ENCODE measurements around the gene ZNF675.
"Not testable (repeated sequence)": the region's sequence is repeated elsewhere in the genome, so short reads cannot be mapped to it uniquely, and the experiment has no call there.

Gene ZNF675

DNA sequence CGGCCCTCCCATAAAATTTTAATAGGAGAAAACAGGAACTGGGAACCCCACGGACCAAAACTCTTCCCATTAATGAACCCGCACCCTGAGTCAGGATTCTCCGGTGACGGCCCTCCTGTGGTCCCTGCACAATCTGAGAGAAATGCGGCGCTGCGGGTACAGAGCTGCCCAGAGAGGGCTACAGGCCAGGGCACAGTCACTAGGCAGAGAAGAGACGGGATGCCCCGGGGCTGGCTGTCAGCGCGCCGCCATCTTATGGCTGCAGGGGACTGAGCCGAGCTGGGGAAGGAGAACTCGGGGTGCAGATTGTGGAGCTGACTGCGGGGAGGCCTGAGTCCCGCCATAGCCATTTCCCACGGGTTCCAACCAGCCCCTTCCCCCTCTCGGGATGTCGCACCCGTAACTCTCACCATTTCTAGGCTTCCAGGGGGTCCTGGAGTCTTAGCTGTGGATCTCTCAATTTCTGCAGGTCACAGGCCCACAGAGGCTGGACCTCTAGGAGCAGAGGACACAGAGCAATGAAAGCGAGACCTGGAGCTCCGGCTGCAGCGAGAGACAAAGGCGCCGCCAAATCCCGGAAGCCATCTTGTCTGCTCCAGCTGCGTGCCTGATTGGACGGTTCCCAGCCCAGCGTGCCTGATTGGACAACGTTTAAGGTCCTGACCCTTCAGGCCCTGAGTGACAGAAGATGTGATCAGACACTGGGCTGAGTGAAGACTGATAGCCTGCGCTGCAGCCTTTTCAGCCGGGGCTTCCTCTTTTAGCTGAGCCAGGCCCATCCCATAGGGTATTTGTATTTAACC lies at the start of gene ZNF675:
Gene ZNF675 (minus strand): TSS at position 592 of the 803 bp plus-strand sequence. CDS start 179 bp downstream, at position 413.
- DNase-seq: peak; percentile 60

DNA sequence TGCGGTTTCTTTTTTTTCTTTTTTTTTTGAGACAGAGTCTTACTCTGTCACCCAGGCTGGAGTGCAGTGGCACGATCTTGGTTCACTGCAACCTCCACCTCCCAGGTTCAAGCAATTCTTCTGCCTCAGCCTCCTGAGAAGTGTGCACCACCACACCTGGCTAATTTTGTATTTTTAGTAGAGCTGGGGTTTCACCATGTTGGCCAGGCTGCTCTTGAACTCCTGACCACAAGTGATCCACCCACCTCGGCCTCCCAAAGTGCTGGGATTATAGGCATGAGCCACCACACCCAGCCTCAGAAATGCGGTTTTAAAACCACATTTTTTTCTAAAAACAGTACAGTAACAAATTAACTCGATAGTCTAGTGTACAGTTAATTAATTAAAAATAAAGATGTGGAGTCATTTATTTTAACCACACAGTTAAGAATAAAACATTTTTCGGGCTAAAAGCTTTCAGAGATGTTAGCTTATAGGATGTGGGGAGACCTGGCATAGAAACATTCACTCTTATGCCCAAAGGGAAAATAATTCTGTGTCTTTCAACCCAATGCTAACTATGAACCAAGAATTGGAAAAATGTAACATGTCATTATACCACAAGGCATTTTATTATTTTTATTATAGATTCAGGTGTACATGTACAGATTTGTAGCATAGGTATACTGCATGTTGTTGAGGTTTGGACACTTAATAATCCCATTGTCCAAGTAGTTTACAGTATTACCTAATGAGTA lies 43.9 kb upstream of the ZNF675 start:
- DNase-seq: not testable (repeated sequence)

GRCh38 chr19:23724161-23724560 lies 37.1 kb upstream of the ZNF675 start:
- DNase-seq: not testable (repeated sequence)

- DNase-seq: no peak
These were observed 31.8 kb upstream of the ZNF675 start for GRCh38 chr19:23718802-23719201.

DNA sequence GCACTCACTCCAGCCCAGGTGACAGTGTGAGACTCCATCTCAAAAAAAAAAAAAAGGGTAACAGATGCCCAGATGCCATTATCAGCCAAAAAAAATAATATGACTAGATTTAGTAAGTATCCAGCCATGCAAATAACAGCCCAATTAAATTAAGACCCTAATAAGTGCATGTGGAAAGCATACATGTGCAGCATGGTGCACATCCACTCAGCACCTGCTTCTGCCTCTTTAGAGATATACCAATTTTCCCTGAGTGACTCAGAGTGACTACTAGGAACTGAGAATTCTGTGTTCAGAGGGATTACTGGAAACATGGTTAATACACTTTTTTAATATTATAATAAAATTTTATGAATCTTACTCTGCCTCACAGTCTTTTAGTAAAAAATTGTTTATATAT lies 29.8 kb upstream of the ZNF675 start:
- DNase-seq: no peak

DNA sequence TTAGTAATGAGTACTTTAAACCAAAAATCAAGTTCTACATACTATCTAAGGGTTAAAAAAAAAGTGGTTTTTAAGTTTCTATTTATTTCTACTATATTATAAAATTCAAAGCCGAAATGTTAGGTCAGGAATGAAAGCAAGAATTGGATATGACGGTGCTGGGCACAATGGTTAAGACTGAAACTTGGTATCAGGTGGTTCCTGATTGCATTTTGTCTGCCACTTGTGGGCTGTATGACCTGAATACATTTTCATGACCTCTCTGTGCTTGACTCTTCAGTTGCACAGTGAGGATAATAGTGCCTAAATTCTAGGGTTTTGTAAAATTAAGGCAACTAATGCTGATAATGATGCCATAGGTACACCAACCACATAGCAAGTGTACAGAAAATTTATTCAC lies 22.3 kb upstream of the ZNF675 start:
- no peak for DNase-seq

DNA sequence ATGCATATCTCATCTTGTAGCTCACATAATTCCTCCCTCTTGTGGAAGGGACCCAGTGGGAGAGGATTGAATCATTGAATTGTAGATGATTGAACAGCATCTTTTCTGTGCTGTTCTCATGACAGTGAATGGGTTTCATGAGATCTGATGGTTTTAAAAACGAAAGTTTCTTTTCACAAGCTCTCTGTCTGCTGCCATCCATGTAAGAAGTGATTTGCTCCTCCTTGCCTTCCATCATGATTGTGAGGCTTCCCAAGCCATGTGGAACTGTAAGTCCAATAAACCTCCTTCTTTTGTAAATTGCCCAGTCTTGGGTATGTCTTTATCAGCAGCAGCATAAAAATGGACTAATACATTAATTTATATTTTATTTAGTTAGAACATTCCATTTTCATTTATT lies 19.6 kb upstream of the ZNF675 start:
- DNase-seq: no peak

DNA sequence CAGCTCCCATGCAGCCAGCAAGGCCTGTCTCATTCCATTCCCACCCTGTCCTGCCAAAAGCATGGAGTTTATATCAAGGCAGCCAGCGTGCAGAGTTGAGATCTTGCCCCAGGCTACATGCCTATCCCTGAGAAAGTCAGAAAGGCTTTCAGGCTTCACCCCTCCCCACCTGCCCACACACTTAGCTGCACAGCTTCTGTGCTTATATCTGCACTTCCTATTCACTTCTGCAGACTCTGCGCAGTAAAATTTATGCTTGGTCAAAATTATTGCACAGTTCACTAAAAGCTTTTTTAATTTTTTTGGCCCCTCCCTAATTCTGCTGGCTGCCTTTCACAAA lies 12.5 kb upstream of the ZNF675 start:
- DNase-seq: no peak

DNA sequence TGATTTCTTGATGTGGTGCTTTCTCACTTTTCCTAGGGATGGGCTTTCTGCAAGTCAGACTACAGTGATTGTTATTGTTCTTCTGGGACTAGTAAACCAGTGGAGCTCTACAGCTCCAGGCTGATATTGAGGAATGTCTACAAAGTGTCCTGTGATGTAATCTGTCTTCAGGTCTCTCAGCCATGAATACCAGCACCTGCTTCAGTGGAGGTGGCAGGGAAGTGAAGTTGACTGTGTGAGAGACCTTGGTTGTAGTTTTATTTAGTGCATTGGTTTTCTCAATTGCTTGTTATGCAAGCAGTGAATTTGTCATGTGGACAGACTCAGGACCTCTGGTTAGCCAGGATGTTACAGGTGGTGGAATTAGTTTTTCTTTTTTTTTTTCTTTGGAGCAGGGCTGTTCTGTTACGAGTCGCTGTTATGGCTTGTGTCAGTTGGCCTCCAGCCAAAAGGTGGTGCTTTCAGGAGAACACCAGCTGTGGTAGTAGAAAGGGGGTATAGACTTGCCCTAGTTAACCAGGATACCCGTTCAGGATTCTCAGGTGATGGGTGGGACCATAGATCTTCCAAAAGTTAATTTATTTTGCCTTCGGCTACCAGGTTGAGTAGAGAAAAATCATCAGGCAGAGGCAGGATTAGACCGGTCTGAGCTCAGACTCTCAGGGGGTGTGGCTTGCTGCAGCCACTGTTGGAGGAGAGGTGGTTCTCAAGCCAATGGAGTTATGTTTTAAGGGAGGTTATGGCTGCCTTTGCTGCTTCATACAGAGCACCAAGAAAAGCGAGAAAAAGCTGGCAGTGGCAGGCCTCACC lies 11.9 kb upstream of the ZNF675 start:
- DNase-seq: no peak

- DNase-seq: not testable (repeated sequence)
These were observed 5.9 kb upstream of the ZNF675 start for GRCh38 chr19:23692937-23693336.

DNA sequence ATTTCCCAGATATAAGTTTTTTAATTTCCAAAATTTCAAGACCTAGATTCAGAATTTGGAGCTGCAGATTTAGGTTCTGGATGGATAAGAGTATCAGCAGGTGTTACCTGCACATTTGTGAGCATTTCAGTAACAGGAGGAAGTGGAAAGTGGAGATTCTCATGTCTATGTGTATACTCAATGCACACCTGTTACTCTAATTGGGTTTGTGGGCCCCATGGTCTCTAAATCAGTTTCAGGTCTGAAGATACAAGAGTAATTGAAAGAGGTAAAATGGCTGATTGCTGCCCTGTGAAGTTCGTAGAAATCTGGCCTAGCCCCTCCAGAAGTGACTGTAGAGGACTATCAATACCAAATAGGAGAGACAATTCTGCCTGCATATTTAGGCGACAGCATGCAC lies 13.9 kb downstream of the ZNF675 start:
- no peak for DNase-seq

GRCh38 chr19:23668606-23669005 lies 18.4 kb downstream of the ZNF675 start:
- DNase-seq: not testable (repeated sequence)

DNA sequence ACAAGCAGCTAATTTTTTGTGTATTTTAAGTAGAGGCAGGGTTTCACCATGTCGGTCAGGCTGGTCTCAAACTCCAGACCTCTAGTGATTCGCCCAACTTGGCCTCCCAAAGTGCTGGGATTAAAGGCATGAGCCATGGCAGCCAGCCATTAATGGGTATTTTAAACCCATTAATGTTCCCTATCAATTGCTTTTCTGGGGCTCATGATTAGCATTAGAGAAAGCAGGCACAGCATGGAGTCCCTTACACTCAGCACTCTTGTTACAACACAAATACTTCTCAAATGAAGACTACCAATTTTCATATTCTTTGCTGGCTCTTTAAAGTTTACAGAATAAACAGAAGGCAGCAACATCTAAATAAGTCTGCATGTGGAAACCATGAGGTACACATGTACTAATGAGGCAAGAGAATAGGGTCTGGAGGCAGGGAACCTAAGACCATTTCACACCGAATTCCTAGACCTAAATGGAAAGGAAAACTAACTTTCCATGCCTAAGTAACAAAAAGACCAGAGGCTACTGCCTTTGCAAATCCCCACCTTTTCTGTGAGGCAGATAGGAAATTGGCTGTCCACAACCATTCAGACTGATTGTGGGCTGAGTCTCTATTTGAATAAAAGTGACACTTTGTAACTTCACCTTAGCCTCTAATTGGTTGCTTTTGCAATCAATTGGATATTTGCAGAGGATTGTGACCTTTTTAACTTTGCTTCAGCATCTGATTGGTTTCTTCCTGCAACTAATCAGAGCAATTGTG lies 21.2 kb downstream of the ZNF675 start:
- DNase-seq: no peak

DNA sequence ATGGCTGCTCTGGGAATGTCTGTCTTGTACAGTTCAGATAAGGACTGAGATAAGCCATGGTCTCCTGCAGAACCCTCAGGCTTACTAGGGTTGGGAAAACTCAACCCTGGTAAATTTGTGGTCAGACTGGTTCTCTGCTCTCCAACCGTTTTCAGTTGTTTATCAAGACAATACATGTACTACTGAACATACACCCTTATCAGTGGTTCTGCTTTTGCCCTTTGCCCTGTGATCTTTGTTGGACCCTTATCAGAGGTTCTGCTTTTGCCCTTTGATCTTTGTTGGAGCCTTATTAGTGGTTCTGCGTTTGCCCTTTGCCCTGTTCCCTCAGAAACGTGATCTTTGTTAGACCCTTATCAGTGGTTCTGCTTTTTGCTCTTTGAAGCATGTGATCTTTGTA lies 37.2 kb downstream of the ZNF675 start:
- not testable (repeated sequence) for DNase-seq

Data from GOT3 (cell line).